Sigmoid colon (tissue), 7 donors: ENCODE data around the gene DBI. TPM values are rescaled to one million over a fixed set of nuclear protein-coding genes. Genes with fewer than 3 reads are reported as not detected.

Experiments
- DNase-seq: peaks from one replicate; pipeline ENCODE4 v3.0.0-alpha.2; 2019
- H3K27ac ChIP-seq, 4 donors: fragments of 200-600 bp; sonication (generic); one replicate each; pipeline ENCODE4 v1.5.1; 2016 to 2019; ENCODE audit warnings: mild to moderate bottlenecking in 1 of 4
- H3K27me3 ChIP-seq, 3 donors: fragments of 200-600 bp; sonication (generic); one replicate each; pipeline ENCODE4 v1.5.1; 2019; ENCODE audit warnings: mild to moderate bottlenecking in 1 of 3
- H3K36me3 ChIP-seq, 4 donors: fragments of 200-600 bp; sonication (generic); one replicate each; pipeline ENCODE4 v1.5.1; 2016 to 2019
- H3K4me1 ChIP-seq, 4 donors: fragments of 200-600 bp; sonication (generic); one replicate each; pipeline ENCODE4 v1.5.1; 2017 to 2019
- H3K4me3 ChIP-seq, 4 donors: fragments of 200-600 bp; sonication (generic); one replicate each; pipeline ENCODE4 v1.5.1; 2017 to 2019; ENCODE audit warnings: mild to moderate bottlenecking in 2 of 4, moderate library complexity in 1 of 4
- H3K9me3 ChIP-seq, 4 donors: fragments of 200-600 bp in 3 of 4; sonication (generic) in 3 of 4; one replicate each; pipeline versions ENCODE4 v1.5.1 to v1.6.1; 2013 to 2019
- CTCF ChIP-seq, 4 experiments: fragments of 450-650 bp in 3 of 4; fragments of 200-600 bp in 1 of 4; IDR thresholded peaks; one replicate each; pipeline ENCODE4 v1.5.1; 2016 to 2019; ENCODE audit warnings: antibody characterized with exemption in 4 of 4, mild to moderate bottlenecking in 3 of 4, moderate library complexity in 2 of 4
- EP300 ChIP-seq, 4 donors: sonication (generic); formaldehyde crosslinking; IDR thresholded peaks; one replicate each; pipeline ENCODE4 v1.6.1; 2017; ENCODE audit warnings: antibody characterized with exemption in 4 of 4
- POLR2A ChIP-seq, 2 donors: fragments of 450-650 bp; IDR thresholded peaks; one replicate each; pipeline ENCODE4 v1.6.1; 2016; ENCODE audit warnings: antibody characterized with exemption in 2 of 2, mild to moderate bottlenecking in 2 of 2, moderate library complexity in 2 of 2
- POLR2AphosphoS5 ChIP-seq, 4 donors: sonication (generic); formaldehyde crosslinking; IDR thresholded peaks; one replicate each; pipeline ENCODE4 v1.6.1; 2017; ENCODE audit warnings: antibody characterized with exemption in 4 of 4
- WGBS, 2 donors: extraction: QIAGEN DNeasy Blood & Tissue Kit; methylation state at CpG; one replicate each; pipeline ENCODE4 v1.1.7; 2013; 5-methylcytosine and 5-hydroxymethylcytosine counted together
- intact Hi-C: fragments of 100-400 bp; cut with DNase I; formaldehyde crosslinking; loops from one replicate; pipeline ENCODE4 v1.15.1; 2023
- polyA plus RNA-seq, 3 donors: library from polyadenylated mRNA; stranded (reverse); fragments of 200-250 nt; gene quantifications; one replicate each; pipeline ENCODE4 v1.2.3, GENCODE V29; 2013
- total RNA-seq, 4 donors: library from RNA; depleted of rRNA; stranded (reverse); fragments of >200 nt; gene quantifications; one replicate each; pipeline ENCODE4 v1.1.0, GENCODE V29; 2016
- donor health status: healthy with polysubstance abuse.
- donor health status: Bipolar disorder and iron deficiency.
- donor health status: healthy.

DBI gene
- total and polyA plus RNA-seq, 7 donors = 49.5 to 1,261 (median 92.4) TPM

- H3K36me3 ChIP-seq = peaks cover 0 to 14% (median 0%) of the 10 kb centered on the region in 4 donors
These were observed 27.2 kb upstream of the DBI start for GRCh38 chr2:119339562-119339923.

GRCh38 chr2:119341684-119342083 is 25.1 kb upstream of the DBI start:
- WGBS, 2 donors = 88 to 94% methylated on average over 2 of the region's 2 CpGs
- H3K4me3 ChIP-seq = no peak overlapping the region
- H3K27ac ChIP-seq = no peak overlapping the region
- intact Hi-C loops = no loop called here
- no peaks in the 10 kb centered on the region for H3K4me1 ChIP-seq
- TF ChIP-seq CTCF (IDR thresholded peaks at IDR 0.05) = no peak
- TF ChIP-seq POLR2AphosphoS5 (IDR thresholded peaks at IDR 0.05) = no peak
- no peak for TF ChIP-seq EP300 (IDR thresholded peaks at IDR 0.05)
- TF ChIP-seq POLR2A (IDR thresholded peaks at IDR 0.05) = no peak
- H3K27me3 ChIP-seq = no peaks in the 10 kb centered on the region
- DNase-seq = no peak
- H3K36me3 ChIP-seq = peaks cover 0 to 14% (median 0%) of the 10 kb centered on the region in 4 donors
- H3K9me3 ChIP-seq = no peaks in the 10 kb centered on the region

More at GRCh38 chr2:119339562-119339923, 27.2 kb upstream of the DBI start:
- DNase-seq = no peak
- no peaks in the 10 kb centered on the region for H3K27me3 ChIP-seq
- 91 to 96% methylated on average over 7 of the region's 7 CpGs for WGBS, 2 donors
- H3K4me3 ChIP-seq = no peak overlapping the region
- H3K27ac ChIP-seq = no peak overlapping the region
- intact Hi-C loops = no loop called here
- H3K9me3 ChIP-seq = no peaks in the 10 kb centered on the region
- TF ChIP-seq POLR2AphosphoS5 (IDR thresholded peaks at IDR 0.05) = no peak
- TF ChIP-seq POLR2A (IDR thresholded peaks at IDR 0.05) = no peak
- TF ChIP-seq CTCF (IDR thresholded peaks at IDR 0.05) = no peak
- no peak for TF ChIP-seq EP300 (IDR thresholded peaks at IDR 0.05)
- H3K4me1 ChIP-seq = no peaks in the 10 kb centered on the region

- WGBS, 2 donors = 94 to 96% methylated on average over 6 of the region's 6 CpGs
- no peaks in the 10 kb centered on the region for H3K9me3 ChIP-seq
- no peak for DNase-seq
- no peak for TF ChIP-seq CTCF (IDR thresholded peaks at IDR 0.05)
- intact Hi-C loops = no loop called here
- no peak overlapping the region for H3K27ac ChIP-seq
- no peaks in the 10 kb centered on the region for H3K36me3 ChIP-seq
- no peak overlapping the region for H3K4me3 ChIP-seq
- no peaks in the 10 kb centered on the region for H3K27me3 ChIP-seq
- peaks cover 0 to 12% (median 3%) of the 10 kb centered on the region in 4 donors for H3K4me1 ChIP-seq
These were observed 17.5 kb upstream of the DBI start for GRCh38 chr2:119349289-119349688.

GRCh38 chr2:119350311-119350998 is 16.3 kb upstream of the DBI start:
- 77 to 88% methylated on average over 4 of the region's 4 CpGs for WGBS, 2 donors
- H3K4me1 ChIP-seq = peaks cover 0 to 12% (median 3%) of the 10 kb centered on the region in 4 donors
- H3K4me3 ChIP-seq = no peak overlapping the region
- no peaks in the 10 kb centered on the region for H3K36me3 ChIP-seq
- intact Hi-C loops = no loop called here
- TF ChIP-seq CTCF (IDR thresholded peaks at IDR 0.05) (no peak), POLR2A (IDR thresholded peaks at IDR 0.05) (no peak), POLR2AphosphoS5 (IDR thresholded peaks at IDR 0.05) (no peak), EP300 (IDR thresholded peaks at IDR 0.05) (no peak)
- DNase-seq = no peak
- no peaks in the 10 kb centered on the region for H3K27me3 ChIP-seq
- H3K27ac ChIP-seq = no peak overlapping the region
- H3K9me3 ChIP-seq = no peaks in the 10 kb centered on the region

GRCh38 chr2:119352357-119352756 is 14.4 kb upstream of the DBI start:
- intact Hi-C loops = no loop called here
- Histone ChIP-seq H3K27ac (no peak overlapping the region), H3K4me3 (no peak overlapping the region), H3K9me3 (no peaks in the 10 kb centered on the region), H3K36me3 (no peaks in the 10 kb centered on the region), H3K27me3 (no peaks in the 10 kb centered on the region), H3K4me1 (peaks cover 0 to 12% (median 3%) of the 10 kb centered on the region in 4 donors)
- no peak for DNase-seq
- no peak for TF ChIP-seq POLR2A (IDR thresholded peaks at IDR 0.05)
- TF ChIP-seq CTCF (IDR thresholded peaks at IDR 0.05) = no peak
- no peak for TF ChIP-seq POLR2AphosphoS5 (IDR thresholded peaks at IDR 0.05)
- no peak for TF ChIP-seq EP300 (IDR thresholded peaks at IDR 0.05)
